ENCODE results near the gene PLS1. TPM values are rescaled to one million over a fixed set of nuclear protein-coding genes. Genes with fewer than 3 reads are reported as not detected.

Gene PLS1
- total RNA-seq, 1 donor from 2014 or later: 1.8 TPM

DNA sequence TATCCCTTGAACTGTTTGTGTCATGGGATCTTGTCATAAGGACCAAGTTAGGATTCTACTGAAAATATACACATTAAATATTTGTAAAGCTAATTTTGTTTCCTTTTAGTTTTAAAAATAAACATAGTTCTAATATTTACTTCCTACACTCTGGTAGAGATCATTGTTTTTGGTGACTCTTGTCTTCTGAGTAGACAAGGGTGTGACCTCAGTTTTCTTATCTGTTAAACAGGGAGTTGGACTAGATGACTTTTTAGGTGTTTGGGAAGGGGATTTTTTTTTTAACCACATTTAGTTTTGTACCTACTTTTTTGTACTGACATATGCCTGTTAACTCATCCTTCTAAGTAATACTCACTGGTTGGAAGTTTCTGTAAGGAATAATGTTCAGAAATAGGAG is 30.8 kb downstream of the PLS1 start:
- no peak for ATAC-seq
- intact Hi-C loops (cut with micrococcal nuclease): no loop called here
- no peak for DNase-seq

DNA sequence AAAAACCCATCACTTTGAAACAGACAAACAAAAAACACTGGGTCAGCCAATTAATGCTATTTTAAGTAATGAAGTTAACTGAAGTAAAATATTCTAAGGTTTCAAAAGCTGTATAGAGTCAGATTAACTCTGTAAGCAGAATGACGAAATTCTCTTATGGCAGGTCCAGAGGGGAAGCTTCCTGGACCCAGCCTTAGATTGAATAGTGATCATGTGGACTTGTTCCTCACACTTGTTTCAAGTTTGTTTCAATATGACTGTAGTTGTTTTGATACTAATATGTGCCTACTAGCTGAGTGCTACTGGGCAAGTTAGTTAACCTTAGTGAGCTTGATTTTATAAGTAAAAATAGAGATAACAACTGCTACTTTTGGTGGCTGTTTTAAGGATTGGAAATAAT is 32.6 kb downstream of the PLS1 start:
- intact Hi-C loops (cut with micrococcal nuclease): no loop called here
- ATAC-seq: no peak

GRCh38 chr3:142633073-142633472 is 36.9 kb downstream of the PLS1 start:
- DNase-seq (no peak), ATAC-seq (no peak)
- intact Hi-C loops (cut with micrococcal nuclease): no loop called here

More for the DNA sequence above, 32.6 kb downstream of the PLS1 start:
- no peak for DNase-seq

- intact Hi-C loops (cut with micrococcal nuclease): no loop called here
- DNase-seq: no peak
- no peak for ATAC-seq
Measured at GRCh38 chr3:142636050-142636449, 39.9 kb downstream of the PLS1 start.

DNA sequence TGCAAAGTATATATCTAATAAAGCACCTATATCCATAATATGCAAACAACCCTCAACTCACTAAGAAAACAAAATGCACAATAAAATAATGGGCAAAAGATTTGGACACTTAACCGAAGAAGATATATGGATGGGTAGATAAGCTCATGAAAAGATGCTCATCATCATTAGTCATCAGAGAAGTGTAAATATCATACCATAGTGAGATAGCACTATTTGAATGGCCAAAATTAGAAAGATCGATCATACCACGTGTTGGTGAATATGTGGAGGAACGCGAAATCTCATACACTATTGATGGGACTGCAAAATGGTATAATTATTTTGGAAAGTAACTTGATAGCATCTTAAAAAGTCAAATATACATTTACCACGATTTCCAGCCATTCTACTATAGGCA is 40.5 kb downstream of the PLS1 start:
- no peak for ATAC-seq
- no peak for DNase-seq
- intact Hi-C loops (cut with micrococcal nuclease): no loop called here

GRCh38 chr3:142638291-142638690 is 42.1 kb downstream of the PLS1 start:
- DNase-seq: no peak
- no peak for ATAC-seq
- intact Hi-C loops (cut with micrococcal nuclease): no loop called here

GRCh38 chr3:142641504-142641903 is 45.3 kb downstream of the PLS1 start:
- no peak for ATAC-seq
- DNase-seq: no peak
- intact Hi-C loops (cut with micrococcal nuclease): no loop called here

GRCh38 chr3:142642956-142643355 is 46.8 kb downstream of the PLS1 start:
- intact Hi-C loops (cut with micrococcal nuclease): no loop called here
- ATAC-seq (no peak), DNase-seq (no peak)

GRCh38 chr3:142644502-142644901 is 48.3 kb downstream of the PLS1 start:
- intact Hi-C loops (cut with micrococcal nuclease): no loop called here
- no peak for ATAC-seq
- no peak for DNase-seq

DNA sequence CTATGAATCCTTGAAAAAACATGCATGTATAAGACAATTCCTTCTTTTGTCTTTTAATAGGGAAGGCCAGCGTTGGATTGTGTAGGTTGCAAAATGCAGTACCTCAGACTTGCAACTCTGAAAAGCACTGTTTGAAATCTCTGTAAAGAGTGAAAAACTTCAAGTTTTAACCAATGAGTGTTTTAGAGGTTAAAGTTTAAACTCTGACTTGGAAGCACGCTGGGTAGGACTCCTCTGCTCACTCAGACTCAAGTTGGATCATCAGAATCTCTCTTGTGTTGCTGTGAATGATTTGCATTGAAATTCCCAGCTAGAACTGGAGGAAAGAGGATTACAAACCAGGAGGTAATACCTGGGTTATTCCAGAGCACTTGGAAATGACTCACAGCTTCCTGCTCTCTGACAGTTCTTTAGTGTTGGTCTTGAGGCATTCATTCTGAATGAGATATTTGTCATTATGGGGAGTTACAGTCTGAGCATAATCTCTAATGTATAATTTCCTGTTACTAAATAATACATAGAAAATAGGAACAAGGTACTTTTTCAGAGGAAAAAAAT is 49.1 kb downstream of the PLS1 start:
- no peak for DNase-seq
- intact Hi-C loops (cut with micrococcal nuclease): no loop called here
- no peak for ATAC-seq

DNA sequence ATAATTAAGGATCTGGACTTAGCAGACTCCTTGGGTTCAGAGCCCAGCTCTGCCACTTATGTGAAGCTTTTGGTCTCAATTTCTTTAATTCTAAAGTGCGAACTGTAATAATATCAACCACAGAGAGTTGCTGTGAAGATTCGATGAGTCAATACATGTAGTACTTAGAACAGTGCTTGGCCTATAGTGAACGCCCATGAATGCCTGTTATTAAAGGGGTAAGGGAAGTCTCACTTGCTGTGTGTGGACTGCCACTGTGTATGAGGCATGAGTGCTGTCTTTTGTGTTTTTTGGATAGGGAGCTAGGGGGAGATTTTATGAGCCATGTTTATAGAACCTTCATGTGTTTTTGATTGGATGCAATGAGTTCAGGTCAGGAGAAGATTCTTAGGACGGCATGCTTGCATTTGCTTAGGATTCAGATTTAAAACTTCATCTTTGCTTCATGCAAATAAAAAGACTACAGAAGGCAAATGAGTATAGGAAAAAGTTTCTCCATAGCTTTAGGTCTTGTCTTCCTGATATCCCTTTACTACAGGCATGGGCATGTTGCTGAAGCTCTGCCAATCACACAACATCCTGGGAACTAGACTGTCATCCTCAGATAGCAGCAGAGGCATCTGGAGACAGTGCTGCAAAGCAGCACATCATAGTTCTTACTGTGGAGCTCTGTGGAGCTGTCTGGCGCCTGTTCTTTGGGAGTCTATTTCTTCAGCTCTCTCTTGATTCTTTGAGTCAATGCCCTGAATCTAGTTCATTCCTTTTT is 50.0 kb downstream of the PLS1 start:
- intact Hi-C loops (cut with micrococcal nuclease): no loop called here
- ATAC-seq: no peak
- DNase-seq: no peak

DNA sequence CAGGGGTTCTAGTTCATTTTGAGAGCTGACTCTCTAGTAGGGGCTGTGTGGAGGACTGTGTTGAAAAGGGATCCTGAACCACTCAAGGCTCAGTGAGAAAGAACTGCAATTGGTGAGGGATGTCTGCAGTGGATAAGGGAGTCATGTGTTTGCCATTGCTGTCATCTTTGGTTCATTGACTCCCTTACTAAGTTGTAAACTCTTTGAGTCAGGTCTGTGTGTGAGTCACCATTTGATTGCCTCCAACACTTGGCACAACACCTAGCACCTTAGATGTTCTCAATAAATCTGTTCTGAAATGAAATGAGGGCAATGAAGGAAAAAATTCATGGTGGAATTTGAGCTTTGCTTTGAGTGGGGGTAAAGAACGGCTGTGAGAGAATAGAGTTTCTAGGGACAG is 51.7 kb downstream of the PLS1 start:
- no peak for DNase-seq
- no peak for ATAC-seq
- intact Hi-C loops (cut with micrococcal nuclease): no loop called here

GRCh38 chr3:142648950-142649349 is 52.8 kb downstream of the PLS1 start:
- ATAC-seq (no peak), DNase-seq (no peak)
- intact Hi-C loops (cut with micrococcal nuclease): no loop called here

DNA sequence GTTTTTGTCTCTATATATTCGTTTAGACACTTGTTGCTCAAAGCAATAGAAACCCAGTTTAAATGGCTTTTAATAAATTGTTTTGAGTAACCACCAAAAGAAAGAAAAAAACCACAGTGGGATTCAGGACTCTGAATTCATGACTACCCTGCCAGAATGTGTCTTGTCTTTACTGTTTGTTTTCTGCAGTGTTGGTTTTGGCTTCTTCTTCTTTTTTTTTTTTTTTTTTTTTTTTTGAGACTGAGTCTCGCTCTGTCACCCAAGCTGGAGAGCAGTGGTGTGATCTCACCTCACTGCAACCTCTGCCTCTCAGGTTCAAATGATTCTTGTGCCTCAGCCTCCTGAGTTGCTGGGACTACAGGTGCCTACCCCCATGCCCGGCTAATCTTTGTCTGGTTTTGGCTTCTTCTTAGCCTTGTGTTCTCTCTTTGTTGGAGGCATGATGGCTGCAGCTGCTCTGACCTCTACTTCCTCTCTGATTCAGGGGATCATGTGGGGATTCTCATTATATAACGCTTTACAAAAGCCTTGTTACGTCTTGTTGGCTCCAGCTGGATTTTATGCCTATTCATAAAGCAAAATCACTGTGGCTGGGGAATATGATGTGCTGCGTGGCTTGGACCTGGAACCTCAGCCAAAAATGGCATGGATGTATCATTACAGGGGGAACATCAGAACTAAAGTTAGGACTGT is 54.0 kb downstream of the PLS1 start:
- ATAC-seq (no peak), DNase-seq (no peak)
- intact Hi-C loops (cut with micrococcal nuclease): no loop called here

DNA sequence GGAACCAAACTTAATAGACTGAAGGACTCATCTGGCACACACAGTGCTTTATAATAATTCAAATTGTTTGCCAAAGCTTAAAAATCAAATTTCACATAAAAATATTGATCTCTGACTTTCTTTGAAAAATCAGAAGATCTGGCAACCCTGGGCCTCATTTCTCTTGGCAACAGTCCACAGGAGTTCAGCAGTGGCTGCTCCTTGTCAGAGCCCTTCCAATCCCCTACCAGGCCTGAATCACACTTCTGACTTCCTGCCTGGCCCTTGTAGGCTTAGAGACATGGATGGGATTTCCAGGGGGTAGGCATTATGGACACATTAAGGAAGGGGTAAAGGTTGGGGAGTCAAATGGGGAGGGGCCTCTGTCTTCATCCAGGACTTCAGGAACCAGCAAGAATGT is 55.5 kb downstream of the PLS1 start:
- DNase-seq (no peak), ATAC-seq (no peak)
- intact Hi-C loops (cut with micrococcal nuclease): no loop called here

DNA sequence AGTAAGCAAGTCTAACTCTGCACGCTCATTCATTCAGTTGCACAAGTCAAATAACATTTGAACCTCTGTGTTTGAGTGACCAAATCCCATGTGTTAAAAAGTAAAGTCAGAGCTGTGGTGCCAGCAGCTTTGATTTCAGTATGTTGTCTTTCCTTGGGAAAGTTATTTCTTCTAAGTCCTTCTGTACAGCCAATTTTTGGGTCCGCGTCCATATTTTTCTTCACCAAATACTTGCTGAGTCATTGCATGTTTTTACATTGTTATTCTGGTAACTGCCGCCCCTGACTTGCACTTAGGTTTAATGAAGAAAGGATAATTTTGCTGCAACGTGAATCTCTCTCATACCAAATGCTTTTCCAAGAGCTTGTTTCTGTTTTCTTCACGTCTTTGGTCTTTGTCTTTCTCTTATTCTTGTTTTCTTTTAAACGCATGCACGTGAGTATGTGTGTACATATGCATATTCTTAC is 56.7 kb downstream of the PLS1 start:
- intact Hi-C loops (cut with micrococcal nuclease): no loop called here

GRCh38 chr3:142656575-142656974 is 60.4 kb downstream of the PLS1 start:
- ATAC-seq: no peak
- intact Hi-C loops (cut with micrococcal nuclease): no loop called here
- no peak for DNase-seq

More for the DNA sequence above, 56.7 kb downstream of the PLS1 start:
- no peak for DNase-seq
- ATAC-seq: no peak

- ATAC-seq: no peak
- no peak for DNase-seq
- intact Hi-C loops (cut with micrococcal nuclease): no loop called here
Measured at GRCh38 chr3:142657033-142657432, 60.8 kb downstream of the PLS1 start.

GRCh38 chr3:142660383-142660782 is 64.2 kb downstream of the PLS1 start:
- DNase-seq (no peak), ATAC-seq (no peak)
- intact Hi-C loops (cut with micrococcal nuclease): no loop called here

DNA sequence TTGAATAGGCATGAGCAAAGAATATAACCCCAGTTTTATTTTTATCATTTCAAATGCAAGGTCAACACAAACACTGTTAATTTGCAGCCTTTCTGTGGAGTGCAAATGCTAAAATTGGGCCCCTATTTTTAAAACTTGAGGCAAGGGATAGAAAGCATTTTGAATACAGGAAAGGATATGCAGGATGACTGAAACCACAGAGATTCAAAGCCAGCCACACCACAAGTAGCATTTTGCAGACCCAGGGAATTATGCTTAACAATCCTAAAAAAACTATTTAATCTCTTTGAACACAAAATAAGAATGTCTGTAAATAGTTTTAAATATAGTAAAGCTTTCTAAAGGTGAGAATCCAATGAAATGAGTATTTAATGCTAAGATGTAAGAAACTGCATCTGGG is 64.7 kb downstream of the PLS1 start:
- intact Hi-C loops (cut with micrococcal nuclease): no loop called here
- DNase-seq (no peak), ATAC-seq (no peak)

DNA sequence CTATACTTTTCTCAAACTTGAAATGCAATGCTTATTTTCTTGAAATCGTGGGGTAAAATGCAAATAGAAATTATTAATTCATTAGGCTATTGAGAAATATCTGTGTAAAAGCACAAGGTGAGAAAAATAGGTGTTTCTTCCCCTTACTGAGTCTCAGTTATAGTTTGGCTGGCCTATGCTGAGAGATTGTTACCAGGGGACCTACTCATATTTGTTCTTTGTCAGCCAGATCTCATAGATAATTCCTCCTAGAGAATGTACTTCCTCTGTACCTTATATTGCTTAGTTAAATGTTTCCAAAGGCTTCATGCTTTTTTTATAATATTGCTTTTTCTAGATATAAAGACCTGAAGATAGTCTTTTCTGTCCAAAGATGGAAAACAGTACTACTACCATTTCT is 67.7 kb downstream of the PLS1 start:
- ATAC-seq (no peak), DNase-seq (no peak)
- intact Hi-C loops (cut with micrococcal nuclease): no loop called here
